Left ventricle myocardium inferior (tissue), 1 donor: Measurements from ENCODE around the gene REEP5. TPM values are rescaled to one million over a fixed set of nuclear protein-coding genes. Genes with fewer than 3 reads are reported as not detected.

ENCODE experiments used
- DNase-seq: peaks from one replicate; pipeline ENCODE4 v3.0.0-alpha.2; 2020
- H3K27ac ChIP-seq: fragments of 200-600 bp; replicated peaks from 2 replicates; pipeline ENCODE4 v1.8.0; 2021
- H3K27me3 ChIP-seq: fragments of 200-600 bp; 2 replicates; pipeline ENCODE4 v1.8.0; 2021; ENCODE audit warnings: low read depth
- H3K36me3 ChIP-seq: fragments of 200-600 bp; 2 replicates; pipeline ENCODE4 v1.8.0; 2021
- H3K4me1 ChIP-seq: fragments of 200-600 bp; 2 replicates; pipeline ENCODE4 v1.8.0; 2021
- H3K4me3 ChIP-seq: fragments of 200-600 bp; 2 replicates; pipeline ENCODE4 v1.8.0; 2021; ENCODE audit warnings: mild to moderate bottlenecking, moderate library complexity
- H3K9me3 ChIP-seq: fragments of 200-600 bp; replicated peaks from 2 replicates; pipeline ENCODE4 v1.8.0; 2021
- CTCF ChIP-seq: fragments of 200-600 bp; IDR thresholded peaks from 2 replicates; pipeline ENCODE4 v1.8.0; 2021; ENCODE audit warnings: antibody characterized with exemption, mild to moderate bottlenecking, borderline replicate concordance
- intact Hi-C: fragments of 100-400 bp; cut with micrococcal nuclease; formaldehyde crosslinking; loops from one replicate; pipeline ENCODE4 v1.11.0; 2022
- total RNA-seq: library from RNA; stranded (reverse); fragmentation: NEBNext Ultra II Directional; extraction: Animal tissue kit (Norgen Biotek cat#: 25700); gene quantifications from one replicate; pipeline ENCODE4 v1.2.1, GENCODE V29; 2021
- donor health status: DM: no; HTN: yes; CAD: no; lungs with severe emphysema.

The REEP5 gene
- total RNA-seq, 1 donor from 2014 or later: 137 TPM

DNA sequence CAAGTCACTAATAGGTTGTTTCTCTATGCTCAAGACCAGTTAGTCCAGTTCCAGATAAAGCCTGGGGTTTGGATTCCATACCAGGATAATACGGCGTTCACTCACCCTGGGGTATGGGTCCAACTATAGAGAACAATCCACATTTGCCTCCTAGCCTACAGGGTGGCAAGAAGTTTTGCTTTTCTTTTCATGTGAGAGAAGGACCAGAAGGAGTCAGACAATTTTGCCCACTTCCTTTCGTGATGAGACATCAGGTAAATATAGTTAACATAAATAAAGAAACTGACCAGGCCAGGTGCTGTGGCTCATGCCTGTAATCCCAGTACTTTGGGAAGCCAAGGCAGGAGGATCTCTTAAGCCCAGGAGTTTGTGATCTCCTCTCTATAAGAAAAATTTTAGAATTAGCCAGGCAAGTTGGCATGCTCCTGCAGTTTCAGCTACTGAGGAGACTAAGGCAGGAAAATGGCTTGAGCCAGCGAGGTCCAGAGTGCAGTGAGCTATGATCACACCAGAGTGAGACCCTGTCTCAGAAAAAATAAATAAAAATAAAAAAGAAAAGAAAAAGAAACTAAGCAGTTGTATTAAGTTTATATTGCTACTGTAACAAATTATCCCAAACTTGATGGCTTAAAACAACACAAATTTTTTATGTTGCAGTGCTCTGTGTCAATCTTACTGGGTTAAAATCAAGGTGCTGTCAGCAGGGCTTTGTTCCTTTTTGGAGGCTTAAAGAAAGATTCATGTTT is 7.5 kb upstream of the REEP5 start:
- H3K9me3 ChIP-seq: no peaks in the 10 kb centered on the region
- no peak for TF ChIP-seq CTCF
- intact Hi-C loops: no loop called here
- no peak for DNase-seq
- no peaks in the 10 kb centered on the region for H3K27me3 ChIP-seq
- peaks cover 13% of the 10 kb centered on the region for H3K4me1 ChIP-seq
- no peak overlapping the region for H3K4me3 ChIP-seq
- no peak overlapping the region for H3K27ac ChIP-seq
- H3K36me3 ChIP-seq: no peaks in the 10 kb centered on the region

GRCh38 chr5:112923988-112924387 is 2.0 kb upstream of the REEP5 start:
- Histone ChIP-seq H3K4me1 (peaks cover 41% of the 10 kb centered on the region), H3K27me3 (no peaks in the 10 kb centered on the region), H3K9me3 (no peaks in the 10 kb centered on the region), H3K4me3 (no peak overlapping the region), H3K27ac (peak overlapping the region; percentile 99), H3K36me3 (peaks cover 6% of the 10 kb centered on the region)
- intact Hi-C loops: no loop called here
- DNase-seq: no peak
- TF ChIP-seq CTCF: no peak

GRCh38 chr5:112923148-112923917 is 1.3 kb upstream of the REEP5 start:
- no peaks in the 10 kb centered on the region for H3K27me3 ChIP-seq
- peak overlapping the region; percentile 99 for H3K27ac ChIP-seq
- H3K36me3 ChIP-seq: peaks cover 6% of the 10 kb centered on the region
- no peak for TF ChIP-seq CTCF
- no peaks in the 10 kb centered on the region for H3K9me3 ChIP-seq
- no peak for DNase-seq
- H3K4me3 ChIP-seq: peak overlapping the region; percentile 98
- peaks cover 47% of the 10 kb centered on the region for H3K4me1 ChIP-seq
- intact Hi-C loops: no loop called here

DNA sequence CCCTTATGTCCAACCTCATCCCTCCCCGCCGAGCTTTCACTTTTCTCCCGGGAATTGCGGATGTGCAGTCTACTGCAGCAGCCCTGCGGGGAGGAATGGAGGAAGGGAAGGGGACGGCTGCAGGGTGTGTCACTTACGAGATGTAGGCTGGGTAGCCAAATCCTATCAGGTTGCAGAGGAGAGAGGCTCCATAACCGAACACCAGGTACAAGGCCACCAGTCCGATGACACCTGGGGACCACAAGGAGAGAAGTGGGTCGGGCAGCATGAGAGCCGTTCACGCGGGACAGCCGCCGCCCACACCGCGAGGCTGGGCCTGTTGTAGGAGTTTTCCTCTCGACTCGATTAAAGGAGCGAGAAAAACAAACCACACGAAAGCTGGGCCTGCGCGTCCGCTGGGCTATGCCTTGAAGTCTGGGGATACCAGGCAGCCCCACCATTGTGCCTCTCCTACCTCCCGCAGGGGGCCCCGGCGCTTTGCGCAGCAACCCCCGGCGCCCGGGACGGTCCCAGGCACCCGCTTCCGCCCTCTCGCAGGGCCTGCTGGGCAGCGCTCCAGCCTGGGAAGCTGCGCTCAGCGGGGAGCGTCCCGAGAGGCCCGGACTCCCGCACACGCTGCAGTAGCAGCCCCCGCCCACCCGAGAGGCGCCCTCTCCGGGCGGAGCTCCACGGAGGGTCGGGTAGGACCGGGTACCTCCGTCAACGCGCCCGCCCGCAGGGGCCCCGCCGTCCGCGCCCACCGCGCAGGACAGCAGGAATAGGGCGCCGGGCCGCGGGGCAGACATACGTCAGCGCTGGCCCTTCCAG is 798 bp downstream of the REEP5 start:
- peak; percentile 75 for DNase-seq
- intact Hi-C loops: no loop called here
- peak; percentile 13 for TF ChIP-seq CTCF

GRCh38 chr5:112919972-112920371 is 2.1 kb downstream of the REEP5 start:
- no peak for TF ChIP-seq CTCF
- Histone ChIP-seq H3K27me3 (no peaks in the 10 kb centered on the region), H3K27ac (peak overlapping the region; percentile 99), H3K36me3 (peaks cover 24% of the 10 kb centered on the region), H3K4me1 (peaks cover 81% of the 10 kb centered on the region), H3K4me3 (peak overlapping the region; percentile 98), H3K9me3 (no peaks in the 10 kb centered on the region)
- intact Hi-C loops: loop anchor here (10.0 kb wide), 1 partner anchor 55 kb away; the partner anchor contains the start of gene SRP19
- no peak for DNase-seq

More for the DNA sequence above, 798 bp downstream of the REEP5 start:
- H3K4me3 ChIP-seq: peak overlapping the region; percentile 98
- peaks cover 22% of the 10 kb centered on the region for H3K36me3 ChIP-seq
- no peaks in the 10 kb centered on the region for H3K27me3 ChIP-seq
- H3K27ac ChIP-seq: peak overlapping the region; percentile 99
- H3K4me1 ChIP-seq: peaks cover 68% of the 10 kb centered on the region
- no peaks in the 10 kb centered on the region for H3K9me3 ChIP-seq
